Ectodermal cell (in vitro differentiated cells): ENCODE results near the gene ASPG.

ENCODE experiments used
- H3K27ac ChIP-seq: 2 replicates; pipeline ENCODE4 v1.7.0; 2013; ENCODE audit warnings: mild to moderate bottlenecking, low read depth, low read length; ENCODE audit not compliant: insufficient read depth, poor library complexity, severe bottlenecking
- H3K27me3 ChIP-seq: 2 replicates; pipeline ENCODE4 v1.7.0; 2013; ENCODE audit warnings: mild to moderate bottlenecking, low read length; ENCODE audit not compliant: insufficient read depth, control insufficient read depth, poor library complexity, severe bottlenecking
- H3K36me3 ChIP-seq: one replicate; pipeline ENCODE4 v1.7.0; 2013; ENCODE audit warnings: low read length; ENCODE audit not compliant: control insufficient read depth, insufficient read depth
- H3K4me1 ChIP-seq: one replicate; pipeline ENCODE4 v1.7.0; 2013; ENCODE audit warnings: low read length; ENCODE audit not compliant: control insufficient read depth, insufficient read depth
- H3K4me3 ChIP-seq: 2 replicates; pipeline ENCODE4 v1.7.0; 2013; ENCODE audit warnings: low read depth, low read length, control low read depth; ENCODE audit not compliant: insufficient read depth
- H3K9me3 ChIP-seq: 2 replicates; pipeline ENCODE4 v1.7.0; 2013; ENCODE audit warnings: mild to moderate bottlenecking, low read length, moderate library complexity; ENCODE audit not compliant: control insufficient read depth
- WGBS, 2 experiments: methylation state at CpG; one replicate each; pipeline ENCODE4 v1.1.7; 2013; ENCODE audit warnings: missing lambda C conversion rate in 2 of 2; 5-methylcytosine and 5-hydroxymethylcytosine counted together

ASPG gene

DNA sequence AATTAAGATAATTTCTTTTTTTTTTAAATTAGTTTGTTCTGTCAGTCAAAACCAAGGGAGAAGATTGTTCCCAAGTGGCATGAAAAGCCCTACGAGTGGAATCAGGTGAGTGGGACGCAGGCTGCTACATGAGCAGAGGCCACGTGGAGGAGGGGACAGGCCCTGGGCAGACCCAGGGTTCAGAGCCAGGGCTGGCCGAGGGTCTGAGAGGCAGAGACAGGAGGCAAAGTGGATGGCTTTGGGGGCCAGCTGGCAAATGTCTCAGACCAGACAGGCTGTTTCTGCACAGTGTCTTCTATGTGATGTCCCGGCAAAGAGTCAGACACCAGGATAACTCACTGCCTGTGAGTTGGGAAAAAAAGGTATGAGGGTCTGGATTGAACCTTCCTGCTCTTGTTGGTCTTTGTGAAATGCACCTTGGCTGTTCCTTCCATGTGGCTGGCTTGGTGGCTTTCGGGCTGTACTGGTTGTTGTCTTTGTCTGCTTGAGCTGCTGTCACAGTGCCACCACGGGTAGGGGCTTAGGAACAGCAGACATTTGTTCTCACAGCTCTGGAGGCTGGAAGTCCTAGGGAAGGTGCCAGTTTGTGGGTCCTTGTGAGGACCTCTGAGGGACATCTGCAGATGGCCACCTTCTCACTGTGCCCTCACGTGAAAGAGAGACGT, 35.8 kb upstream of the ASPG start:
- no peak overlapping the region for H3K4me3 ChIP-seq
- H3K4me1 ChIP-seq = no peaks in the 10 kb centered on the region
- H3K27me3 ChIP-seq = no peaks in the 10 kb centered on the region
- no peaks in the 10 kb centered on the region for H3K36me3 ChIP-seq
- H3K9me3 ChIP-seq = no peaks in the 10 kb centered on the region
- H3K27ac ChIP-seq = no peak overlapping the region
- WGBS, 2 experiments = 90 to 91% methylated on average over 9 of the region's 9 CpGs

GRCh38 chr14:104051092-104051813, 34.2 kb upstream of the ASPG start:
- Histone ChIP-seq H3K4me1 (no peaks in the 10 kb centered on the region), H3K36me3 (no peaks in the 10 kb centered on the region), H3K27me3 (no peaks in the 10 kb centered on the region), H3K9me3 (no peaks in the 10 kb centered on the region), H3K27ac (no peak overlapping the region), H3K4me3 (no peak overlapping the region)
- 92 to 94% methylated on average over 5 of the region's 5 CpGs for WGBS, 2 experiments

DNA sequence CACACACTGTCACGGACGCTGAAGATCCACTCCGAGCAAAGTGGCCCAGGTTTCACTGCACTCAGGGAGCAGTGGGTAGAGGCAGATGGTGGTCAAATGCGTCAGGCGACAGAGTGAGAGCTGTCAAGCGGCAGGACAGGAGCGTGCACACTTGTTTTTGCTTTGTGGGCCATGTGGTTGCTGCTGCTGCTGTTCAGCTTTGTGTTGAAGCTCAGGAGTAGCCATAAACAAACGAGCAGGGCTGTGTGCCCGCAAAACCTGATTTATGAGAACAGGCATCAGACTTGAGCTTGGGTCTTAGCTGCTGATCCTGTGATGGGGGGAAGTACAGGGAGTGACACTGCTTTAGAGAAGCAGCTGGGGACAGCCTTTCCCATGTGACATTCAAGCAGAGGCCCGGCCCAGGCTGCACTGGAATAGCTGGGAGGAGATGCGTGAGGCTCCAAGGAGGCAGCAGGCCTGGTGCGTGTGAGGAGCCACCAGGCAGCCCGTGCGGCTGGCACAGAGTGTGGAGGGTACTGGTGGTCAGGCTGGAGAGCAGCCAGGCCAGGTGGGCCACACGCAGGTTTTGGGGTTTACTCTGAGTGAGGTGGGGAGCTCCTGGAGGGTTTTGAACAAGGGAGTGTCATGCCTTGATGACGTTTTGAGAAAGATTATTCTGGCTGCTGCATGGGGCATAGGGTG, 31.1 kb upstream of the ASPG start:
- no peak overlapping the region for H3K27ac ChIP-seq
- 91% methylated on average over 16 of the region's 16 CpGs for WGBS, 2 experiments
- no peaks in the 10 kb centered on the region for H3K4me1 ChIP-seq
- no peaks in the 10 kb centered on the region for H3K9me3 ChIP-seq
- H3K4me3 ChIP-seq = no peak overlapping the region
- no peaks in the 10 kb centered on the region for H3K36me3 ChIP-seq
- H3K27me3 ChIP-seq = no peaks in the 10 kb centered on the region

DNA sequence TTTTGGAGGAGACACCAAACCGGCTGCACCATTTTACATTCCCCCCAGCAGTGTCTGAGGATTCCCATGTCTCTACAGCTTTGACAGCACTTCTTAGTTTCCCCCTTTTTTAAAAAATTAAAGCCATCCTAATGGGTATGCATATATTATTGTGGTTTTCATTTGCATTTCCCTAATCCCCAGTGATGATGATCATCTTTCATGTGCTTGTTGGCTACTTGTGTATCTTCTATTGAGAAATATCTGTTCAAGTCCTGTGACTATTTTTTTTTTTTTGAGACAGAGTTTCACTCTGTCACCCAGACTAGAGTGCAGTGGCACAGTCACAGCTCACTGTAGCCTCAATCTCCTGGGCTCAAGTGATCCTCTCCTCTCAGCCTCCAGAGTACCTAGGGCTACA, 23.2 kb upstream of the ASPG start:
- Histone ChIP-seq H3K4me1 (no peaks in the 10 kb centered on the region), H3K27ac (no peak overlapping the region), H3K36me3 (no peaks in the 10 kb centered on the region), H3K9me3 (peaks cover 4% of the 10 kb centered on the region), H3K27me3 (no peaks in the 10 kb centered on the region), H3K4me3 (no peak overlapping the region)
- 100% methylated on average over 1 of the region's 1 CpG for WGBS, 2 experiments

- Histone ChIP-seq H3K9me3 (peaks cover 4% of the 10 kb centered on the region), H3K4me1 (no peaks in the 10 kb centered on the region), H3K27me3 (no peaks in the 10 kb centered on the region), H3K4me3 (no peak overlapping the region), H3K36me3 (no peaks in the 10 kb centered on the region), H3K27ac (no peak overlapping the region)
- WGBS, 2 experiments = 89 to 93% methylated on average over 9 of the region's 10 CpGs
Observed at GRCh38 chr14:104064003-104064402, 21.5 kb upstream of the ASPG start.

DNA sequence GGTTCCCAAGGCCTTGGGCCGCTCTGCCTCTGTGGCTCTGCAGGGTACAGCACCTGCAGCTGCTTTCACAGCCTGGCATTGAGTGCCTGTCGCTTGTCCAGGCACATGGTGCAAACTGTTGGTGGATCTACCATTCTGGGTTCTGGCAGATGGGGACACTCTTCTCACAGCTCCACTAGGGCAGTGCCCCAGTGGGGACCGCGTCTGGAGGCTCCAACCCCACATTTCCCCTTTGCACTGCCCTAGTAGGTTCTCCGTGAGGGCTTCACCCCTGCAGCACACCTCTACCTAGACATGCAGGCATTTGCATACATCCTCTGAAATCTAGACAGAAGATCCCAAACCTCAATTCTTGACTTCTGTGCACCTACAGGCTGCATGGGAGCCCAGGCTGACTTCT, 19.2 kb upstream of the ASPG start:
- Histone ChIP-seq H3K27ac (no peak overlapping the region), H3K27me3 (no peaks in the 10 kb centered on the region), H3K9me3 (peaks cover 4% of the 10 kb centered on the region), H3K36me3 (no peaks in the 10 kb centered on the region), H3K4me3 (no peak overlapping the region), H3K4me1 (no peaks in the 10 kb centered on the region)
- WGBS, 2 experiments = 76 to 80% methylated on average over 5 of the region's 5 CpGs

DNA sequence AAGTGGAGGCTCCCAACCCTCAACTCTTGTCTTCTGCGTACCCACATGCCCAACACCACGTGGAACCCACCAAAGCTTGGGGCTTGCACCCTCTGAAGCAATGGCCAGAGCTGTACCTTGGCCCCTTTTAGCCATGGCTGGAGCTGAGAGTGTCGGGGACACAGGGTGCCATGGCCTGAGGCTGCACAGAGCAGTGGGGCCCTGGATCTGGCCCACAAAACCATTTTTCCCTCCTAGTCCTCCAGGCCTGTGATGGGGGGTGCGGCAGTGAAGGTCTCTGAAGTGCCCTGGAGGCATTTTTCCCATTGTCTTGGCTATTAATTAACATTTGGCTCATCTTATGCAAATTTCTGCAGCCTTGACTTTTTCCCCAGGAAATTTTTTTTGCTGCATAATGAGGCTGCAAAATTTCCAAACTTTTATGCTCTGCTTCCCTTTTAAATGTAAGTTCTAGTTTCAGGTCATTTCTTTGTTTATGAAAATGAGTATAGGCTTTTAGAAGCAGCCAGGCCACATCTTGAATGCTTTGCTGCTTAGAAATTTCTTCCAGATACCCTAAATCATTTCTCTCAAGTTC, 18.7 kb upstream of the ASPG start:
- H3K4me3 ChIP-seq = no peak overlapping the region
- peaks cover 4% of the 10 kb centered on the region for H3K9me3 ChIP-seq
- no peaks in the 10 kb centered on the region for H3K36me3 ChIP-seq
- WGBS, 2 experiments = 74 to 75% methylated on average over 4 of the region's 4 CpGs
- H3K4me1 ChIP-seq = no peaks in the 10 kb centered on the region
- H3K27ac ChIP-seq = no peak overlapping the region
- H3K27me3 ChIP-seq = no peaks in the 10 kb centered on the region

GRCh38 chr14:104069541-104069940, 16.0 kb upstream of the ASPG start:
- H3K27ac ChIP-seq = no peak overlapping the region
- H3K4me1 ChIP-seq = no peaks in the 10 kb centered on the region
- no peaks in the 10 kb centered on the region for H3K36me3 ChIP-seq
- H3K27me3 ChIP-seq = no peaks in the 10 kb centered on the region
- WGBS, 2 experiments = 89 to 92% methylated on average over 7 of the region's 7 CpGs
- no peak overlapping the region for H3K4me3 ChIP-seq
- peaks cover 4% of the 10 kb centered on the region for H3K9me3 ChIP-seq

GRCh38 chr14:104072586-104072985, 12.9 kb upstream of the ASPG start:
- WGBS, 2 experiments = 94 to 97% methylated on average over 3 of the region's 3 CpGs
- H3K27me3 ChIP-seq = no peaks in the 10 kb centered on the region
- H3K27ac ChIP-seq = no peak overlapping the region
- no peaks in the 10 kb centered on the region for H3K36me3 ChIP-seq
- no peak overlapping the region for H3K4me3 ChIP-seq
- H3K4me1 ChIP-seq = no peaks in the 10 kb centered on the region
- no peaks in the 10 kb centered on the region for H3K9me3 ChIP-seq

DNA sequence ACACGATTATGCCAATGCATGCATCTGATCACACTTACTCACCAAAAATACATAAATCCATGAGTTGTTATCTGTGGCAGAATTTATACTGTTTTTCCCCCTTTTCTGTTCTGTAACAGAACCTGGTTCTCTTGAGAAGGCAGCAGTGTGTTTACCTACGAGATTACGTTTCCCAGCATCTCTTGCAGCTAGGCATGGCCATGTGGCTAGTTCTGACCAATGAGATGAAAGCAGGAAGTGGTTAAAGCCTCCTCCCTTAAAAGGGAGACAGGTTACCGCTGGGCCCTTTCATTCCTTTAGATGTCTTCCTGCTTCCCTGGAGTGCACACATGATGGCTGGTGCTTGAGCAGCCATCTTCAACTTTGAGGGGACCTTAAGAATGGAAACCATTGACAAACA, 11.7 kb upstream of the ASPG start:
- Histone ChIP-seq H3K36me3 (no peaks in the 10 kb centered on the region), H3K27me3 (no peaks in the 10 kb centered on the region), H3K4me1 (no peaks in the 10 kb centered on the region), H3K27ac (no peak overlapping the region), H3K9me3 (no peaks in the 10 kb centered on the region), H3K4me3 (no peak overlapping the region)
- 68 to 69% methylated on average over 4 of the region's 4 CpGs for WGBS, 2 experiments
